CD14-positive monocyte (primary cell): ENCODE data around the gene CYP4F2. TPM values are rescaled to one million over a fixed set of nuclear protein-coding genes. Genes with fewer than 3 reads are reported as not detected.
"Not testable (repeated sequence)": the region's sequence is repeated elsewhere in the genome, so short reads cannot be mapped to it uniquely, and the experiment has no call there.

ENCODE experiments used
- DNase-seq, 3 donors: peaks; one replicate each; pipeline ENCODE4 v3.0.0-alpha.2; 2011 to 2022
- H2AFZ ChIP-seq: 2 replicates; pipeline ENCODE4 v1.6.0; 2012; ENCODE audit warnings: mild to moderate bottlenecking, low read depth, low read length, inconsistent platforms; ENCODE audit not compliant: insufficient read depth, poor library complexity, severe bottlenecking
- H3K27ac ChIP-seq, 2 donors: 1 replicate in 1 of 2; 2 replicates in 1 of 2; pipeline ENCODE4 v1.5.1; 2012 to 2013; ENCODE audit warnings: low read length in 2 of 2, control low read depth in 1 of 2, inconsistent platforms in 1 of 2, low read depth in 1 of 2, mild to moderate bottlenecking in 1 of 2
- H3K27me3 ChIP-seq, 2 donors: one replicate each; pipeline versions ENCODE4 v1.6.0 to v1.6.1; 2011 to 2013; ENCODE audit warnings: low read length in 2 of 2; ENCODE audit not compliant: control insufficient read depth in 2 of 2, insufficient read depth in 2 of 2
- H3K36me3 ChIP-seq, 2 donors: replicated peaks in 1 of 2; 1 replicate in 1 of 2; 2 replicates in 1 of 2; pipeline versions ENCODE4 v1.5.1 to v1.6.1; 2012 to 2013; ENCODE audit warnings: low read length in 2 of 2, control low read depth in 1 of 2, inconsistent platforms in 1 of 2, mild to moderate bottlenecking in 1 of 2; ENCODE audit not compliant: insufficient read depth in 2 of 2, control insufficient read depth in 1 of 2
- H3K4me1 ChIP-seq, 2 donors: 1 replicate in 1 of 2; 2 replicates in 1 of 2; pipeline versions ENCODE4 v1.5.1 to v1.6.1; 2012 to 2013; ENCODE audit warnings: low read length in 2 of 2, control low read depth in 1 of 2, inconsistent platforms in 1 of 2, mild to moderate bottlenecking in 1 of 2, moderate library complexity in 1 of 2; ENCODE audit not compliant: insufficient read depth in 2 of 2, control insufficient read depth in 1 of 2
- H3K4me2 ChIP-seq: replicated peaks from 2 replicates; pipeline ENCODE3; 2012; ENCODE audit warnings: low read length, moderate library complexity, mild to moderate bottlenecking; ENCODE audit not compliant: poor library complexity, severe bottlenecking; ENCODE audit errors: extremely low read depth
- H3K4me3 ChIP-seq, 3 experiments: fragments of 200-600 bp in 1 of 3; sonication (generic) in 1 of 3; replicated peaks in 1 of 3; 1 replicate in 2 of 3; 2 replicates in 1 of 3; pipeline ENCODE4 v1.5.1; 2011 to 2013; ENCODE audit warnings: low read length in 3 of 3, mild to moderate bottlenecking in 3 of 3, control low read depth in 2 of 3, low read depth in 2 of 3, inconsistent platforms in 1 of 3, moderate library complexity in 1 of 3
- H3K79me2 ChIP-seq: 2 replicates; pipeline ENCODE4 v1.6.0; 2012; ENCODE audit warnings: mild to moderate bottlenecking, control low read depth, inconsistent platforms, low read length, moderate library complexity; ENCODE audit not compliant: insufficient read depth
- H3K9ac ChIP-seq: 2 replicates; pipeline ENCODE4 v1.6.0; 2017; ENCODE audit warnings: low read length, mild to moderate bottlenecking; ENCODE audit not compliant: insufficient read depth, poor library complexity, severe bottlenecking
- H3K9me3 ChIP-seq, 2 donors: replicated peaks in 1 of 2; 1 replicate in 1 of 2; 2 replicates in 1 of 2; pipeline versions ENCODE4 v1.5.1 to v1.6.1; 2012 to 2013; ENCODE audit warnings: low read length in 2 of 2, control low read depth in 1 of 2; ENCODE audit not compliant: control insufficient read depth in 1 of 2, insufficient read depth in 1 of 2
- H4K20me1 ChIP-seq: 2 replicates; pipeline ENCODE4 v1.6.0; 2012; ENCODE audit warnings: mild to moderate bottlenecking, low read length, control low read depth, moderate library complexity; ENCODE audit not compliant: insufficient read depth
- H3K27ac Mint-ChIP-seq, 7 donors: one replicate each; pipeline ENCODE4 v1.8.0; 2020; ENCODE audit warnings: mild to moderate bottlenecking in 7 of 7, mixed read lengths in 7 of 7, moderate library complexity in 6 of 7, inconsistent platforms in 2 of 7
- H3K27me3 Mint-ChIP-seq, 3 donors: one replicate each; pipeline ENCODE4 v1.8.0; 2021 to 2022; ENCODE audit warnings: low read depth in 3 of 3, mild to moderate bottlenecking in 3 of 3, mixed read lengths in 3 of 3, moderate library complexity in 3 of 3, inconsistent platforms in 1 of 3
- H3K36me3 Mint-ChIP-seq, 2 donors: one replicate each; pipeline ENCODE4 v1.8.0; 2020; ENCODE audit warnings: mixed read lengths in 2 of 2, inconsistent platforms in 1 of 2, mild to moderate bottlenecking in 1 of 2
- H3K4me1 Mint-ChIP-seq: one replicate; pipeline ENCODE4 v1.8.0; 2020; ENCODE audit warnings: mild to moderate bottlenecking, mixed read lengths
- H3K4me3 Mint-ChIP-seq, 2 donors: one replicate each; pipeline ENCODE4 v1.8.0; 2020; ENCODE audit warnings: mild to moderate bottlenecking in 2 of 2, mixed read lengths in 2 of 2, moderate library complexity in 1 of 2
- H3K9me3 Mint-ChIP-seq, 7 donors: one replicate each; pipeline ENCODE4 v1.8.0; 2020 to 2022; ENCODE audit warnings: mixed read lengths in 7 of 7, mild to moderate bottlenecking in 6 of 7, moderate library complexity in 6 of 7, inconsistent platforms in 2 of 7
- CTCF ChIP-seq: fragments of 200-600 bp; IDR thresholded peaks from one replicate; pipeline ENCODE4 v1.8.0; 2022; ENCODE audit warnings: antibody characterized with exemption, mild to moderate bottlenecking
- WGBS: methylation state at CpG from one replicate; pipeline ENCODE4 v1.1.5; 2013; ENCODE audit warnings: missing lambda C conversion rate; ENCODE audit not compliant: insufficient coverage; 5-methylcytosine and 5-hydroxymethylcytosine counted together
- intact Hi-C, 2 donors: fragments of 100-400 bp; cut with micrococcal nuclease; formaldehyde crosslinking; loops; one replicate each; pipeline versions ENCODE4 v1.15.0 to v1.15.1; 2023
- polyA plus RNA-seq, 3 donors: library from polyadenylated mRNA; depleted of rRNA in 1 of 3; unstranded in 2 of 3; stranded (reverse) in 1 of 3; fragments of 300-500 nt in 2 of 3; fragments of >200 nt in 1 of 3; fragmentation: Illumina TruSeq in 2 of 3; gene quantifications; 1 replicate in 2 of 3; 2 replicates in 1 of 3; pipeline ENCODE4 v1.2.3, GENCODE V29; 2012 to 2021

Gene CYP4F2
- polyA plus RNA-seq, 3 donors, result not detected

- peak overlapping the region; percentile 99 for H2AFZ ChIP-seq
- no peaks in the 10 kb centered on the region for H3K79me2 ChIP-seq
- peaks cover 19% of the 10 kb centered on the region for H3K4me1 Mint-ChIP-seq
- H3K27ac Mint-ChIP-seq, result peak overlapping the region; percentile 93 to 99 (median 98)
- peaks cover 7 to 20% of the 10 kb centered on the region in 2 donors for H3K4me1 ChIP-seq
- peak overlapping the region; percentile 98 for H3K4me2 ChIP-seq
- peak overlapping the region; percentile 94 to 98 for H3K27ac ChIP-seq
- H3K9ac ChIP-seq, result peak overlapping the region; percentile 99
- H3K36me3 Mint-ChIP-seq, result no peaks in the 10 kb centered on the region
- intact Hi-C loops, result no loop called here
- H3K36me3 ChIP-seq, result no peaks in the 10 kb centered on the region
- H3K9me3 ChIP-seq, result no peaks in the 10 kb centered on the region
- peaks cover 1 to 3% (median 2%) of the 10 kb centered on the region in 3 donors for H3K27me3 Mint-ChIP-seq
- no peak for TF ChIP-seq CTCF
- H4K20me1 ChIP-seq, result no peaks in the 10 kb centered on the region
- H3K27me3 ChIP-seq, result no peaks in the 10 kb centered on the region
- H3K4me3 Mint-ChIP-seq, result peak overlapping the region; percentile 85 to 91
- H3K4me3 ChIP-seq, result peak overlapping the region; percentile 63 to 88 (median 72)
- 0% methylated on average over 41 of the region's 65 CpGs for WGBS
- H3K9me3 Mint-ChIP-seq, result no peaks in the 10 kb centered on the region
- DNase-seq, result peak; percentile 89 to 92 (median 89)
Observed at GRCh38 chr19:15836330-15837220, 61.3 kb downstream of the CYP4F2 start.

- intact Hi-C loops, H3K27me3 Mint-ChIP-seq, H3K36me3 Mint-ChIP-seq, H3K36me3 ChIP-seq, H3K27me3 ChIP-seq, H3K9me3 ChIP-seq, H3K79me2 ChIP-seq, H4K20me1 ChIP-seq, H3K9me3 Mint-ChIP-seq: not testable (repeated sequence)
- H3K27ac Mint-ChIP-seq, result peak overlapping the region; percentile 93 to 99 (median 98)
- H3K27ac ChIP-seq, result peak overlapping the region; percentile 94 to 98
- WGBS, result 31% methylated on average over 8 of the region's 11 CpGs
- H3K4me1 Mint-ChIP-seq, result peaks cover 19% of the 10 kb centered on the region
- H2AFZ ChIP-seq, result peak overlapping the region; percentile 99
- peak; percentile 6 to 27 (median 26) for DNase-seq
- peaks cover 7 to 20% of the 10 kb centered on the region in 2 donors for H3K4me1 ChIP-seq
- peak overlapping the region; percentile 63 to 88 (median 72) for H3K4me3 ChIP-seq
- peak overlapping the region; percentile 99 for H3K9ac ChIP-seq
- H3K4me3 Mint-ChIP-seq, result peak overlapping the region; percentile 85 to 91
- H3K4me2 ChIP-seq, result peak overlapping the region; percentile 98
Observed at GRCh38 chr19:15835565-15836329, 62.1 kb downstream of the CYP4F2 start.

- intact Hi-C loops, H3K9me3 ChIP-seq, H3K27ac Mint-ChIP-seq, DNase-seq, H3K27me3 ChIP-seq, H4K20me1 ChIP-seq, H3K4me3 ChIP-seq, H3K9ac ChIP-seq, H3K9me3 Mint-ChIP-seq, H3K27ac ChIP-seq, H3K36me3 Mint-ChIP-seq, H3K79me2 ChIP-seq, H3K4me2 ChIP-seq, H2AFZ ChIP-seq, H3K4me3 Mint-ChIP-seq, H3K27me3 Mint-ChIP-seq, H3K36me3 ChIP-seq: not testable (repeated sequence)
- peaks cover 7 to 20% of the 10 kb centered on the region in 2 donors for H3K4me1 ChIP-seq
- H3K4me1 Mint-ChIP-seq, result peaks cover 19% of the 10 kb centered on the region
- 93% methylated on average over 3 of the region's 3 CpGs for WGBS
Observed at GRCh38 chr19:15834232-15834631, 63.6 kb downstream of the CYP4F2 start.
